Neural cell (in vitro differentiated cells): ENCODE data around the gene C1RL. TPM values are rescaled to one million over a fixed set of nuclear protein-coding genes. Genes with fewer than 3 reads are reported as not detected.

Source experiments
- polyA plus RNA-seq: library from polyadenylated mRNA; depleted of rRNA; stranded (reverse); fragments of >200 nt; gene quantifications from 2 replicates; pipeline ENCODE4 v1.2.3, GENCODE V29; 2014
- small RNA-seq, 3 experiments: library from RNA; depleted of rRNA; stranded (forward); fragments of <200 nt; gene quantifications; one replicate each; pipeline ENCODE3, GENCODE V24; 2012

C1RL gene
- polyA plus RNA-seq, 1 donor from 2014 or later = 2.8 TPM

Small RNA genes within 50 kb of the gene (small RNA-seq; reads per million reads assigned to genes)
- gene RNU6-485P = 0 reads per million in 3 experiments

Other genes starting within 250 kb of the C1RL start
- gene TPI1, start 241.7 kb downstream of the C1RL start, polyA plus RNA-seq = 288 and 292 TPM in 2 replicates
- gene SPSB2, start 235.9 kb downstream of the C1RL start, polyA plus RNA-seq = 12.8 and 14.2 TPM in 2 replicates
- 13.6 and 20.5 TPM in 2 replicates for gene LRRC23, start 204.4 kb downstream of the C1RL start, polyA plus RNA-seq
- 193 and 228 TPM in 2 replicates for gene ENO2, start 194.6 kb downstream of the C1RL start, polyA plus RNA-seq
- 9.2 and 13.7 TPM in 2 replicates for gene ATN1, start 181.3 kb downstream of the C1RL start, polyA plus RNA-seq
- not detected in 2 replicates for gene RNU7-1, start 165.4 kb downstream of the C1RL start, polyA plus RNA-seq
- 477 and 500 TPM in 2 replicates for gene C12orf57, start 165.2 kb downstream of the C1RL start, polyA plus RNA-seq
- gene PTPN6, start 157.9 kb downstream of the C1RL start, polyA plus RNA-seq = not detected in 2 replicates
- gene PHB2, start 138.6 kb downstream of the C1RL start, polyA plus RNA-seq = 210 and 230 TPM in 2 replicates
- 27.3 and 33.2 TPM in 2 replicates for gene EMG1, start 138.3 kb downstream of the C1RL start, polyA plus RNA-seq
- 10.8 and 14.4 TPM in 2 replicates for gene LPCAT3, start 90.7 kb downstream of the C1RL start, polyA plus RNA-seq
- 4.9 and 12.6 TPM in 2 replicates for gene C1S, start 48.5 kb downstream of the C1RL start, polyA plus RNA-seq
- gene C1R, start 16.8 kb downstream of the C1RL start, polyA plus RNA-seq = 1.7 and 1.9 TPM in 2 replicates
- gene RBP5, start 19.7 kb upstream of the C1RL start, polyA plus RNA-seq = 1.9 TPM in 1 of 2 replicates, not detected in the other
- 55.6 and 61.0 TPM in 2 replicates for gene CLSTN3, start 21.2 kb upstream of the C1RL start, polyA plus RNA-seq
- 63.9 and 74.5 TPM in 2 replicates for gene PEX5, start 80.5 kb upstream of the C1RL start, polyA plus RNA-seq
- not detected in 2 replicates for gene ACSM4, start 194.9 kb upstream of the C1RL start, polyA plus RNA-seq